HepG2 (cell line): ENCODE results near the gene ZNF227. TPM values are rescaled to one million over a fixed set of nuclear protein-coding genes. Genes with fewer than 3 reads are reported as not detected.

ENCODE experiments used
- CENPT ChIP-seq: sonication (generic); formaldehyde crosslinking; IDR thresholded peaks from 2 replicates; pipeline ENCODE4 v1.8.0; 2022; ENCODE audit warnings: low read depth, mild to moderate bottlenecking, moderate library complexity, missing genetic modification reagents
- DR1 ChIP-seq: sonication (generic); formaldehyde crosslinking; IDR thresholded peaks from 2 replicates; pipeline ENCODE4 v1.8.0; 2021; ENCODE audit warnings: mild to moderate bottlenecking, missing genetic modification reagents, inconsistent platforms
- FOXJ3 ChIP-seq: sonication (generic); formaldehyde crosslinking; IDR thresholded peaks from 2 replicates; pipeline ENCODE4 v1.4.0; 2020; ENCODE audit warnings: missing genetic modification reagents, mild to moderate bottlenecking, borderline replicate concordance
- HNRNPK ChIP-seq: fragments of 200-400 bp; formaldehyde crosslinking; IDR thresholded peaks from 2 replicates; pipeline ENCODE4 v1.6.1; 2018; ENCODE audit warnings: low read length, low read depth, moderate library complexity, mild to moderate bottlenecking; ENCODE audit not compliant: poor library complexity, severe bottlenecking
- KDM5A ChIP-seq: fragments of 200-600 bp; sonication (generic); IDR thresholded peaks from 2 replicates; pipeline ENCODE4 v1.7.0; 2018; ENCODE audit warnings: antibody characterized with exemption, mild to moderate bottlenecking, low read length, borderline replicate concordance
- MAFG ChIP-seq: sonication (generic); formaldehyde crosslinking; IDR thresholded peaks from 2 replicates; pipeline ENCODE4 v1.5.1; 2020; ENCODE audit warnings: mild to moderate bottlenecking, missing genetic modification reagents
- NFATC3 ChIP-seq: sonication (generic); formaldehyde crosslinking; IDR thresholded peaks from 2 replicates; pipeline ENCODE4 v1.5.1; 2020; ENCODE audit warnings: mild to moderate bottlenecking, missing genetic modification reagents
- NONO ChIP-seq, 2 experiments: fragments of 450-650 bp in 1 of 2; sonication (generic) in 1 of 2; formaldehyde crosslinking in 1 of 2; IDR thresholded peaks in 1 of 2; conservative IDR thresholded peaks in 1 of 2; 2 replicates each; pipeline versions ENCODE4 v1.6.1 to v1.8.0; 2017 to 2022; ENCODE audit warnings: mild to moderate bottlenecking in 1 of 2, missing genetic modification reagents in 1 of 2, moderate library complexity in 1 of 2
- PHB2 ChIP-seq: fragments of 450-650 bp; IDR thresholded peaks from 2 replicates; pipeline ENCODE4 v1.6.1; 2018; ENCODE audit not compliant: partially characterized antibody
- PRPF4 ChIP-seq: fragments of 200-400 bp; formaldehyde crosslinking; IDR thresholded peaks from 2 replicates; pipeline ENCODE4 v1.6.1; 2016; ENCODE audit warnings: low read length, low read depth; ENCODE audit not compliant: poor library complexity, severe bottlenecking
- RBFOX2 ChIP-seq: fragments of 200-400 bp; formaldehyde crosslinking; IDR thresholded peaks from 2 replicates; pipeline ENCODE4 v1.6.1; 2017; ENCODE audit warnings: low read depth, mild to moderate bottlenecking, low read length
- SETDB1 ChIP-seq: sonication (generic); formaldehyde crosslinking; IDR thresholded peaks from 2 replicates; pipeline ENCODE4 v1.5.1; 2020; ENCODE audit warnings: missing genetic modification reagents, mild to moderate bottlenecking, borderline replicate concordance
- TCF7 ChIP-seq: sonication (generic); IDR thresholded peaks from 2 replicates; pipeline ENCODE4 v1.6.1; 2016; ENCODE audit warnings: antibody characterized with exemption, low read depth
- ZMYM4 ChIP-seq: sonication (generic); formaldehyde crosslinking; IDR thresholded peaks from 2 replicates; pipeline ENCODE4 v1.8.1; 2023; ENCODE audit warnings: mild to moderate bottlenecking, missing genetic modification reagents
- ZNF674 ChIP-seq: sonication (generic); formaldehyde crosslinking; IDR thresholded peaks from 2 replicates; pipeline ENCODE4 v1.5.0; 2020; ENCODE audit warnings: low read depth, mild to moderate bottlenecking, missing genetic modification reagents
- ZNF720 ChIP-seq: sonication (generic); formaldehyde crosslinking; IDR thresholded peaks from 2 replicates; pipeline ENCODE4 v1.4.0; 2020; ENCODE audit warnings: missing genetic modification reagents
- ZNF83 ChIP-seq: sonication (generic); formaldehyde crosslinking; IDR thresholded peaks from 2 replicates; pipeline ENCODE4 v1.4.0; 2020; ENCODE audit warnings: missing genetic modification reagents, mild to moderate bottlenecking, borderline replicate concordance
- ZSCAN30 ChIP-seq: sonication (generic); formaldehyde crosslinking; IDR thresholded peaks from 2 replicates; pipeline ENCODE4 v1.5.0; 2020; ENCODE audit warnings: mild to moderate bottlenecking, missing genetic modification reagents
- polyA plus RNA-seq, 8 experiments: library from polyadenylated mRNA; depleted of rRNA in 3 of 8; stranded (reverse) in 7 of 8; unstranded in 1 of 8; fragments of >200 nt; fragmentation: Illumina TruSeq in 4 of 8; extraction: Trizol in 4 of 8; gene quantifications; 2 replicates each; pipeline versions ENCODE4 v1.2.1 to v1.2.3, GENCODE V29; 2011 to 2016; ENCODE audit warnings: low read depth in 4 of 8, missing spikeins in 1 of 8, mixed read lengths in 1 of 8; ENCODE audit not compliant: insufficient read depth in 1 of 8
- total RNA-seq, 5 experiments: library from RNA; depleted of rRNA; stranded (reverse); fragments of >200 nt; fragmentation: Illumina TruSeq; extraction: Trizol; gene quantifications; 2 replicates each; pipeline ENCODE4 v1.2.3, GENCODE V29; 2016; ENCODE audit warnings: low read depth in 1 of 5
- TF ChIP-seq, protein P1 (sequence below), 2 experiments: fragments of 450-650 bp in 1 of 2; sonication (generic) in 1 of 2; formaldehyde crosslinking in 1 of 2; IDR thresholded peaks; 2 replicates each; pipeline versions ENCODE4 v1.6.1 to v1.8.0; 2016 to 2022; ENCODE audit warnings: antibody characterized with exemption in 1 of 2, mild to moderate bottlenecking in 1 of 2, missing genetic modification reagents in 1 of 2
- TF ChIP-seq, protein P2 (sequence below): sonication (generic); formaldehyde crosslinking; IDR thresholded peaks from 2 replicates; pipeline ENCODE4 v1.4.0; 2020; ENCODE audit warnings: missing genetic modification reagents, borderline replicate concordance

Gene ZNF227
- total and polyA plus RNA-seq, 2 of the 13 experiments (the other 11 are each of a cell fraction or from before 2014, with no cell fraction given), result 3.1 to 16.8 TPM

GRCh38 chr19:44212250-44212865 lies at the start of gene ZNF227 (continued):
- TF ChIP-seq, protein P1, sequence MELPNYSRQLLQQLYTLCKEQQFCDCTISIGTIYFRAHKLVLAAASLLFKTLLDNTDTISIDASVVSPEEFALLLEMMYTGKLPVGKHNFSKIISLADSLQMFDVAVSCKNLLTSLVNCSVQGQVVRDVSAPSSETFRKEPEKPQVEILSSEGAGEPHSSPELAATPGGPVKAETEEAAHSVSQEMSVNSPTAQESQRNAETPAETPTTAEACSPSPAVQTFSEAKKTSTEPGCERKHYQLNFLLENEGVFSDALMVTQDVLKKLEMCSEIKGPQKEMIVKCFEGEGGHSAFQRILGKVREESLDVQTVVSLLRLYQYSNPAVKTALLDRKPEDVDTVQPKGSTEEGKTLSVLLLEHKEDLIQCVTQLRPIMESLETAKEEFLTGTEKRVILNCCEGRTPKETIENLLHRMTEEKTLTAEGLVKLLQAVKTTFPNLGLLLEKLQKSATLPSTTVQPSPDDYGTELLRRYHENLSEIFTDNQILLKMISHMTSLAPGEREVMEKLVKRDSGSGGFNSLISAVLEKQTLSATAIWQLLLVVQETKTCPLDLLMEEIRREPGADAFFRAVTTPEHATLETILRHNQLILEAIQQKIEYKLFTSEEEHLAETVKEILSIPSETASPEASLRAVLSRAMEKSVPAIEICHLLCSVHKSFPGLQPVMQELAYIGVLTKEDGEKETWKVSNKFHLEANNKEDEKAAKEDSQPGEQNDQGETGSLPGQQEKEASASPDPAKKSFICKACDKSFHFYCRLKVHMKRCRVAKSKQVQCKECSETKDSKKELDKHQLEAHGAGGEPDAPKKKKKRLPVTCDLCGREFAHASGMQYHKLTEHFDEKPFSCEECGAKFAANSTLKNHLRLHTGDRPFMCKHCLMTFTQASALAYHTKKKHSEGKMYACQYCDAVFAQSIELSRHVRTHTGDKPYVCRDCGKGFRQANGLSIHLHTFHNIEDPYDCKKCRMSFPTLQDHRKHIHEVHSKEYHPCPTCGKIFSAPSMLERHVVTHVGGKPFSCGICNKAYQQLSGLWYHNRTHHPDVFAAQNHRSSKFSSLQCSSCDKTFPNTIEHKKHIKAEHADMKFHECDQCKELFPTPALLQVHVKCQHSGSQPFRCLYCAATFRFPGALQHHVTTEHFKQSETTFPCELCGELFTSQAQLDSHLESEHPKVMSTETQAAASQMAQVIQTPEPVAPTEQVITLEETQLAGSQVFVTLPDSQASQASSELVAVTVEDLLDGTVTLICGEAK (IDR thresholded peaks at IDR 0.05), result peak; percentile 75
- TF ChIP-seq, protein P1 (CRISPR knock-in tag; IDR thresholded peaks at IDR 0.05), result peak; percentile 52
- no peak for TF ChIP-seq CENPT (CRISPR knock-in tag)
- TF ChIP-seq, protein P2, sequence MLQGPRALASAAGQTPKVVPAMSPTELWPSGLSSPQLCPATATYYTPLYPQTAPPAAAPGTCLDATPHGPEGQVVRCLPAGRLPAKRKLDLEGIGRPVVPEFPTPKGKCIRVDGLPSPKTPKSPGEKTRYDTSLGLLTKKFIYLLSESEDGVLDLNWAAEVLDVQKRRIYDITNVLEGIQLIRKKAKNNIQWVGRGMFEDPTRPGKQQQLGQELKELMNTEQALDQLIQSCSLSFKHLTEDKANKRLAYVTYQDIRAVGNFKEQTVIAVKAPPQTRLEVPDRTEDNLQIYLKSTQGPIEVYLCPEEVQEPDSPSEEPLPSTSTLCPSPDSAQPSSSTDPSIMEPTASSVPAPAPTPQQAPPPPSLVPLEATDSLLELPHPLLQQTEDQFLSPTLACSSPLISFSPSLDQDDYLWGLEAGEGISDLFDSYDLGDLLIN, result no peak
- TF ChIP-seq ZMYM4 (CRISPR knock-in tag), result peak; percentile 30; the same call in 1 of the 2 replicates
- no peak for TF ChIP-seq PRPF4
- TF ChIP-seq NFATC3 (CRISPR knock-in tag), result no peak
- no peak for TF ChIP-seq FOXJ3 (CRISPR knock-in tag)
- TF ChIP-seq TCF7, result no peak
- TF ChIP-seq ZNF83 (CRISPR knock-in tag), result no peak
- no peak for TF ChIP-seq ZNF674 (CRISPR knock-in tag)
- no peak; the same call in 1 of the 2 replicates for TF ChIP-seq KDM5A
- TF ChIP-seq HNRNPK, result no peak
- no peak for TF ChIP-seq ZNF720 (CRISPR knock-in tag)
- no peak for TF ChIP-seq MAFG (CRISPR knock-in tag)
- TF ChIP-seq DR1 (CRISPR knock-in tag), result no peak
- no peak for TF ChIP-seq SETDB1 (CRISPR knock-in tag)
- peak; percentile 68 for TF ChIP-seq RBFOX2
- TF ChIP-seq NONO (IDR thresholded peaks at IDR 0.05), result no peak
- peak; percentile 61 for TF ChIP-seq NONO (CRISPR knock-in tag; conservative IDR thresholded peaks at IDR 0.05)
- TF ChIP-seq PHB2, result no peak
- no peak for TF ChIP-seq ZSCAN30
